ENCODE results near the gene PPTC7.
"Not testable (repeated sequence)": the region's sequence is repeated elsewhere in the genome, so short reads cannot be mapped to it uniquely, and the experiment has no call there.

Gene PPTC7

DNA sequence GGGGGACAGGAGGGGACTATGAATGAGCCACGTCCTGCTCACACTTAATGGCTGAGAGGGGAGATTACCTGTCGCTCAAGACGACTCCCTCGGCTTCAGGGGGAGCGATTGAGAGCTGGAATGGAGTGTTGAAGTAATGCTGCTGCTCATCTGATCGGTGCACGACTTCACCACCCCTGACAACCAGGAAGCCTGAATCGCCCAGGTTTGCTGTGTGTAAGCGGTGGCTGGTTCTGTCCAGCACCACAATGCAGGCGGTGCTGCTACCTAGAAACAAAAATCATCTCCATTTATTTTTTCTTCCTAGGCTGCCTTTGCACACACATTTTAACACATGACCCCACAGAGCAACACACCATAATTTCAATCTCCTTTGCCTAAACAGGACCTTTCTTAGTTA lies 37.3 kb downstream of the PPTC7 start:
- TF ChIP-seq, protein P1, sequence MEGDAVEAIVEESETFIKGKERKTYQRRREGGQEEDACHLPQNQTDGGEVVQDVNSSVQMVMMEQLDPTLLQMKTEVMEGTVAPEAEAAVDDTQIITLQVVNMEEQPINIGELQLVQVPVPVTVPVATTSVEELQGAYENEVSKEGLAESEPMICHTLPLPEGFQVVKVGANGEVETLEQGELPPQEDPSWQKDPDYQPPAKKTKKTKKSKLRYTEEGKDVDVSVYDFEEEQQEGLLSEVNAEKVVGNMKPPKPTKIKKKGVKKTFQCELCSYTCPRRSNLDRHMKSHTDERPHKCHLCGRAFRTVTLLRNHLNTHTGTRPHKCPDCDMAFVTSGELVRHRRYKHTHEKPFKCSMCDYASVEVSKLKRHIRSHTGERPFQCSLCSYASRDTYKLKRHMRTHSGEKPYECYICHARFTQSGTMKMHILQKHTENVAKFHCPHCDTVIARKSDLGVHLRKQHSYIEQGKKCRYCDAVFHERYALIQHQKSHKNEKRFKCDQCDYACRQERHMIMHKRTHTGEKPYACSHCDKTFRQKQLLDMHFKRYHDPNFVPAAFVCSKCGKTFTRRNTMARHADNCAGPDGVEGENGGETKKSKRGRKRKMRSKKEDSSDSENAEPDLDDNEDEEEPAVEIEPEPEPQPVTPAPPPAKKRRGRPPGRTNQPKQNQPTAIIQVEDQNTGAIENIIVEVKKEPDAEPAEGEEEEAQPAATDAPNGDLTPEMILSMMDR (IDR thresholded peaks at IDR 0.05; ENCODE audit: extremely low read depth, missing control alignments) = no peak
- DNase-seq (ENCODE audit: low spot score) = no peak

DNA sequence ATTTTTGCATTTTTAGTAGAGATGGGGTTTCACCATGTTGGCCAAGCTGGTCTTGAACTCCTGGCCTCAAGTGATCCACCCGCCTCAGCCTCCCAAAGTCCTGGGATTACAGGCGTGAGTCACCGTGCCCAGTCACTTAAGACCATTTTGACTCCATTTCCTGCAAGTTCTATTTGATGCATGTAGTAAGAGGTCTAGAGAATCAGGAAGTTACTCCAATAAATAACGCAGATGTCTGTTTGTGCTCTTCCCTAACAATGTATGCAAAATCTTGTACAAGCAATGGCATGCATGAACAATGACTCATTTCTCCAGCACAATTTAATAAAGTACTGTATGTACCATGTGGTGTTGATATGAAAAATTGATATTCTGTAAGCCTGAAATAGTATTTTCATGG lies 37.9 kb downstream of the PPTC7 start:
- not testable (repeated sequence) for DNase-seq (ENCODE audit: low spot score)

DNA sequence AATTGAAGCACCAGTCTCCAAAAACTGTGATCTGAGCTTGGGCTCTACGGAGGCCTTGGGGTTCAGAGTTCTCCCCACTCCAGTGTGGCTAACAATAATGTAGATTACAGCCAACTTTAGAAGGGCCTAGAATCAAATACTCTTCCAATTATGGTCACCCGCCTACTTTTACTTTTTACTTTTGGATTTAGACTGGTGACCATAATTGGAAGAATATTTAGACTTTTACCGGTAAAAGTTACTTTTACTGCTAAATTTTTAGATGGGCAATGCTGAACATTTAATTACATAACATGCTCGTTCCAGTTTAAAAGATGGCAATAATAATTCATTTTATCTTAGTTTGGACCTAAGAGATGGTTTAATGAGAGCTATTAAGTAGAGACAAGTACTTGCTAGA lies 39.2 kb downstream of the PPTC7 start:
- DNase-seq (ENCODE audit: low spot score) = no peak
- TF ChIP-seq, protein P1 (IDR thresholded peaks at IDR 0.05; ENCODE audit: extremely low read depth, missing control alignments) = no peak

DNA sequence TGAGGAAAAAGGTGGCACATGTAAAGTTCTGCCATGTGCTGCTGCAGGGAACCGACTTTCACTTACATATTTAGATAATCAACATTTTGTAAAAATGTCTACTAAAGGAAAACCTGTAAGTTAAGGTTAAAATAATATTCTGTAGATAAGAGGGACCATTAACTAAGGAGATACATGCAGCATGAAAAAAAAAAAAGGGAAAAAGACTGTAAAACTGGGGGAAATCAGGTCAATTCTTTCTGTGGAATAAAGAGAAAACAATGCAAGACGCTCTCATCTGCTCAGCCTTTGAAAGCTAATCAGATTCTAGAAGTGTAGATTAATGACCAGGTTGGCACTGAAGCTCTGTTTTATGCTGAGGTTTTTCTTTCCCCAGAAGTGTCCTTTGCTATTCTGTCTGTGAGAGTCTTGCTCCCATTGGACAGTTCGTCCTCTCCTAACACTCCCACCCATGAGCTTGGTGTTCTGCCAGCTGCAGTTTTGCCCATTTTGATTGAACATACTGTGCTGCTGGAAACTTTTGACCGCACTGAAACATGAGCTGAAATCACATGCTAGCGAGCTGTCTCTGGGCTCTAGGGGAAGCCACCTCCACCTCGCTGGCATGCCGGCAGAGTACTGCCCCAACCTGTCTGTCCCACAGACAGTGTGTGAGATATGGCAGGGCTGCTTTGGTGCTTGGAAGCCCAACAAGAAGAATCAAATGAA lies 39.7 kb downstream of the PPTC7 start:
- no peak for DNase-seq (ENCODE audit: low spot score)
- TF ChIP-seq, protein P1 (IDR thresholded peaks at IDR 0.05; ENCODE audit: extremely low read depth, missing control alignments) = no peak

DNA sequence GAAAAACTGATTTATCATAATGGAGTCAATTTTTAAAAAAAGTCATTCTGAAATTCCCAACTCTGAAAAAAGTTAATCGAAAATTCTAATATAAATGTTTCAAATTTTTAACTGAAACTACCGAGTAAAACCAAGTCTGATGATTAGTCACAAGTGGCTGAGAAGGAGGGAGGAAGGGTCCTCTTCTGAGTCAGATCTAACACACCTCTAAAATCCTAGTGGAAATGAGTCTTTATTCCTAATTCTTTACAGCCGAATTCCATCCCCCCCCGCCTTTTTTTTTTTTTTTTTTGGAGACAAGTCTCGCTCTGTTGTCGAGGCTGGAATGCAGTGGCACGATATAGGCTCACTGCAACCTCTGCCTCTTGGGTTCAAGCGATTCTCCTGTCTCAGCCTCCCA lies 43.1 kb downstream of the PPTC7 start:
- DNase-seq (ENCODE audit: low spot score) = no peak

DNA sequence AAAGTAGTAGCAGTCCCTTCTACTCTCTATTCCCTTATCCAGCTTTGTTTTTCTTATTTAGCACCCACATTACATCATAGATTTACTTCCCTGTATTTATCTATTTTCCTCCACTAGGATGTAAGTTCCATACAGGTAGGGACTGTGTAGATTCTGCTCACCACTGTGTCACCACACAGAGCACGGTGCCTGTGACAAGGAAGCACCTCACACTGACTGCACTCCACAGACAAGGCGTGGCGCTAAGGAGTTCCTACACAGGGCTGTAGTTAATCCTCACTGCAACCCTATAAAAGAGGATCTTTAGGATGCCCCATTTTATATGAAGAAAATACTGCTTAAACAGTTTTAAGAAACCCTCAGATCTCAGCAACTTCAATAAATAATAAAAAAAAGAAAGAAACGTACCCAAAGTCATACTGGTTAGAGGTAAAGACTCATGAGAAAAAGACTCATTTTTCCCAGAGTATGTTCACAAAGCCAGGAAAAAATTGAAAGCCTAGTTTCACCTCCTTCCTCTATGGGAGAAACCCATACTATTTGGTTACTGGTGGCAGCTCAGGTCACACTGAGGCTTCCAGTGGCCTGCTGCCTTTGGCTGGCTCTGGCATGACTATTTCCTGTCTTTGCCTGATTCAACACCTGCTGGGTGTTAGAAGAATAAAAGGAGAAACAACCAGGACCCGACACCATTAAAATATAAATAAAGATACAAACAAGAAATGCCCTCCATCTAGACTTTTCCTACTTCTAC lies 44.1 kb downstream of the PPTC7 start:
- TF ChIP-seq, protein P1 (IDR thresholded peaks at IDR 0.05; ENCODE audit: extremely low read depth, missing control alignments) = no peak
- DNase-seq (ENCODE audit: low spot score) = no peak

More for the DNA sequence above, 43.1 kb downstream of the PPTC7 start:
- TF ChIP-seq, protein P1 (IDR thresholded peaks at IDR 0.05; ENCODE audit: extremely low read depth, missing control alignments) = no peak

DNA sequence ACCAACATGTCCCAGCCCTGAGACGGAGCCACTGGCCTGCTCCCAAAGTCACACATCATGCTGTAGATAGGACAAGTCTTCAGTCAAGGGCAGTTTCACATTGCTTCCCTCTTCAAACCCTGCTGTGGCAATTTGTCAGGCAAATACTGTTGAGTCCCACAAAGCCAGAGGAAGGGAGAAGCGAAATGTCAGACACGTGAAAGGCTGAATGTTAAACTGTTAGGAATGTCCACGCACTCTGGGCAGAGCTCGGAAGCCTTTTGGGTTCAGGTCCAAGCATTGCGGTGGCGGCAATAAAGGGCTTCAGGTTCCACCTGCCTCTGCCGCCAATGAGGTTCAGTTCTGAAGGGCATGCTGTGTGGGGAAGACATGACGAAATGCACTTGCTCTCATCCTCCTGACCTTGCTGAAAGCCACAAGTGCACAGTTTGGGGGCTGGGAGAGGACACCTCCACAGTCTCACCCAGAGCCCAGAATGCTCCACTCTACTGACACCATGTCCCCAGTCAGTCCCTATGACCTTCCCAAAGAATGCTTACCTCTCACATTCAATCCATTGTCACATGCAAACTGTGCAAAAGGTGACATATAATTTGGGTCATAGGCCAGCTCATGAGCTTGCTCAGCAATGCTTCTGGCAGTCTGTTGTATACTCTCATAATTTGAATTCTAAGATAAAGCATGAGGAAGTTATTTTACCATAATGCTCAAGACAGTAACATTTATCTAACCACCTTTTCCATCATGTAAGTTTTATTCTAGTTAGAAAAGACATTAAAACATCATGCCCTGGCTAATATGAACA lies 45.3 kb downstream of the PPTC7 start:
- DNase-seq (ENCODE audit: low spot score) = no peak
- TF ChIP-seq, protein P1 (IDR thresholded peaks at IDR 0.05; ENCODE audit: extremely low read depth, missing control alignments) = no peak
